ENCODE data around the gene SCN2A. TPM values are rescaled to one million over a fixed set of nuclear protein-coding genes. Genes with fewer than 3 reads are reported as not detected.
A peak's percentile ranks its signal among the peaks of the same experiment; 100 is the strongest.
"Not testable (repeated sequence)": the region's sequence is repeated elsewhere in the genome, so short reads cannot be mapped to it uniquely, and the experiment has no call there.

Gene SCN2A
- total RNA-seq, 1 donor from 2014 or later: 10.1 TPM

GRCh38 chr2:165328272-165328671, 89.1 kb downstream of the SCN2A start:
- DNase-seq (ENCODE audit: low spot score): no peak

- DNase-seq (ENCODE audit: low spot score): not testable (repeated sequence)
These were observed 105.1 kb downstream of the SCN2A start for GRCh38 chr2:165344276-165344675.

GRCh38 chr2:165348441-165348840, 109.2 kb downstream of the SCN2A start:
- no peak for DNase-seq (ENCODE audit: low spot score)

GRCh38 chr2:165349181-165349580, 110.0 kb downstream of the SCN2A start:
- no peak for DNase-seq (ENCODE audit: low spot score)

- peak; percentile 26 for DNase-seq (ENCODE audit: low spot score)
These were observed 118.5 kb downstream of the SCN2A start for GRCh38 chr2:165357758-165358157.

GRCh38 chr2:165361514-165361913, 122.3 kb downstream of the SCN2A start:
- DNase-seq (ENCODE audit: low spot score): no peak

GRCh38 chr2:165369131-165369897, 130.1 kb downstream of the SCN2A start:
- DNase-seq (ENCODE audit: low spot score): peak; percentile 30

- DNase-seq (ENCODE audit: low spot score): no peak
These were observed 130.7 kb downstream of the SCN2A start for GRCh38 chr2:165369898-165370296.

- no peak for DNase-seq (ENCODE audit: low spot score)
These were observed 132.1 kb downstream of the SCN2A start for GRCh38 chr2:165371356-165371755.

GRCh38 chr2:165373278-165374010, 134.2 kb downstream of the SCN2A start:
- DNase-seq (ENCODE audit: low spot score): peak; percentile 75

GRCh38 chr2:165376571-165376975, 137.4 kb downstream of the SCN2A start:
- no peak for DNase-seq (ENCODE audit: low spot score)

- DNase-seq (ENCODE audit: low spot score): no peak
These were observed 143.1 kb downstream of the SCN2A start for GRCh38 chr2:165382362-165382761.

GRCh38 chr2:165390875-165391274, 151.7 kb downstream of the SCN2A start:
- no peak for DNase-seq (ENCODE audit: low spot score)

- DNase-seq (ENCODE audit: low spot score): no peak
These were observed 152.6 kb downstream of the SCN2A start for GRCh38 chr2:165391791-165392190.

- DNase-seq (ENCODE audit: low spot score): not testable (repeated sequence)
These were observed 159.4 kb downstream of the SCN2A start for GRCh38 chr2:165398603-165399002.

- peak; percentile 72 for DNase-seq (ENCODE audit: low spot score)
These were observed 162.2 kb downstream of the SCN2A start for GRCh38 chr2:165401285-165401852.

- peak; percentile 42 for DNase-seq (ENCODE audit: low spot score)
These were observed 162.9 kb downstream of the SCN2A start for GRCh38 chr2:165402162-165402561.

- no peak for DNase-seq (ENCODE audit: low spot score)
These were observed 167.0 kb downstream of the SCN2A start for GRCh38 chr2:165406173-165406572.

GRCh38 chr2:165407466-165407865, 168.3 kb downstream of the SCN2A start:
- DNase-seq (ENCODE audit: low spot score): no peak

- DNase-seq (ENCODE audit: low spot score): no peak
These were observed 169.0 kb downstream of the SCN2A start for GRCh38 chr2:165408186-165408585.

- DNase-seq (ENCODE audit: low spot score): no peak
These were observed 171.1 kb downstream of the SCN2A start for GRCh38 chr2:165410276-165410675.

- no peak for DNase-seq (ENCODE audit: low spot score)
These were observed 175.0 kb downstream of the SCN2A start for GRCh38 chr2:165414187-165414586.

GRCh38 chr2:165417009-165417408, 177.8 kb downstream of the SCN2A start:
- no peak for DNase-seq (ENCODE audit: low spot score)
